OCI-LY1 (cell line): Measurements from ENCODE around the gene NTRK3.

Experiments used
- CTCF ChIP-seq: fragments of 200-600 bp; sonication (generic), shearing (Covaris generic); IDR thresholded peaks from 2 replicates; pipeline ENCODE4 v1.5.1; 2017; ENCODE audit warnings: mild to moderate bottlenecking, antibody characterized with exemption, low read length, moderate library complexity, mixed read lengths
- EZH2 ChIP-seq: fragments of 200-600 bp; sonication (generic), shearing (Covaris generic); IDR thresholded peaks from 2 replicates; pipeline ENCODE4 v1.8.0; 2017; ENCODE audit warnings: borderline replicate concordance, mixed run types, mild to moderate bottlenecking, antibody characterized with exemption, low read length, moderate library complexity, mixed read lengths

DNA sequence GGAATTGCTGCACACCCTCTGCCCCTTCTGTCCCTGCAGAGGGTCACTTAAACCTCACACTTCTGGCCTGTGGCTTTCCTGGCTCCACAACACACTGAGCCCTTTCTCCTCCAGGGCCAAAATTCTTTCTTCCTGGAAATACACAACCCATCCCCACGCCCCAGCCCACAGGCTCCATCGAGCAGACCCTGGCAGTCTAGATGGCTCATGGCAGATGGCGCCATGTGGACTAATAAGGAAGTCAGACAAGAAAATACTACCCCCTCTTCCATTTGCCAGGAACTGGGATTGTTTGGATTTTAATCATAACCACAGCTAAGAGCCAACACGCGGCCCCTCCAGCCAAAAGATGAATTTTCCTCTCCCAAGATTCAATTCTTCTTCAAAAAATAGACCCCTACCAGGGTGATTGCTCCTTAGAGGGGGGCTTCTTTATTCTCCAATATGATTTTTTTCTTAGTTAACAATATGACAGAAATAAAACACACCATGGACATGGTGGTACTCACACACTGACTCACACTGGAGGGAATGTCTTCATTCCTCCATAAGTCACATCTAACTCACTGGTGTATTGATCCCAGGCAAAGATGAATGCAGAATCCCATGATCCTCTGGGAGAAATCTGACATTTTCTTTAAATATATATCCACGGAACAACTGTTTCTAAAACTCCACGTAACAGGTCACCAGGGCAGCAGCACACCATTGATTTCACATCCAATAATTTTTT is 111.5 kb downstream of the NTRK3 start:
- no peak for TF ChIP-seq CTCF
- no peak for TF ChIP-seq EZH2
